Measurements from ENCODE around the gene TMEM174.
"Not testable (repeated sequence)": the region's sequence is repeated elsewhere in the genome, so short reads cannot be mapped to it uniquely, and the experiment has no call there.

Gene TMEM174

DNA sequence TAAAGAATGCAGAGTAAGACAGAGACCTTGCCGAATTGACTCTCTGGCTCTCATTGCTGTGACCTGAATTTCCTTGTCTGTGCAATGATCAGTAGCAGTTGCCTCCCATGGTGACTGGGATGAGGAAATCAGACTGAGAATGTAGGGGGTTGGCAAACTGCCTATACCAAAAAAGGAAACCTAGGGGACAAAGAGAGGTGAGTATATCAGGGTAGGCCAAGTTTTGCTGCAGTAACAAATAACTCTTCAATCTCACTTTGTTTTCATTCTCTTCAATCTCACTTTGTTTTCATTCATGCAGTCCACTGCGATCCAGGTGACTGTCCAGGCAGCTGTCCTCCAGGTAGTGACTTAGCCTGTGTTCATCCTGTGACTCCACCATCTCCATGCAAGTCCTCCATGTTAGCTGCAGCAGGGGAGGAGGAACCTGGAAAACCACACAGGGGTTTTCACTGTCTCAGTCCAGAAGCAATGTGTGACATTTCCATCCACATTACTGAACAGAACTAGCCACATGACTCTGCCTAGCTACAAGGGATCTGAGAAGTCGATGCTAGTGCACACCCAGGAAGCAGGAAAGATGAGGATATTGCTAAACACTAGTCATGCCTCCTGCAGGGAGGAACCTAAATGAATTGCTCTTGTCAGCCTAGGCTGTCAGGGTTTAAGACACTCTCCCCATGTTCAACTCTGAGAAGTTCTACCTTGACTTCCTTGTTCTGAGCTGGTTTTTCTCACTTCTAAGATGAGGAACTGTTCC, 26.0 kb downstream of the TMEM174 start:
- Mint-ChIP-seq H3K36me3 (peaks cover 5% of the 10 kb centered on the region), H3K4me3 (no peak overlapping the region)
- no peak for ATAC-seq

DNA sequence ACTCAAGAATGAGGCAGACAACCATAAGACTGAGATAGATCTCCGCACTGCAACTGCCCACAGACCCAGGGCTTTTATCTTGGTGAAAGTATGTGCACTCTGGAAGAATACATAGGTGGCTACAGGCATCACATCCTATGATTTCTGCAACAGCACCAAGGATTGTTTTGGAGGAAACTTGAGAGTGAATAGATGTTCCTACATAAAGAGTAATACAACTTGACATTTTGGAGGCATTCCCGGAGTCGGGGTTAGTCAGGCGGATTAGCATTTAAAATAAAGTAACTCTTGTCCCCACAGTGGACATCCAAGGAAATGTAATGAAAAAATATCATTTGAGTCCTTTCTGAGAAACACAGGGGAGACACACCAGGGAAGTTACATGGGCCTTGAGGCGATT, 26.7 kb downstream of the TMEM174 start:
- H3K4me3 Mint-ChIP-seq: no peak overlapping the region
- H3K9me3 Mint-ChIP-seq: no peaks in the 10 kb centered on the region
- ATAC-seq (no peak), DNase-seq (ENCODE audit: low spot score in 2 of 2) (no peak)
- peaks cover 6% of the 10 kb centered on the region for H3K4me1 Mint-ChIP-seq
- no peak overlapping the region for H3K27ac Mint-ChIP-seq
- peaks cover 5% of the 10 kb centered on the region for H3K36me3 Mint-ChIP-seq

More for the DNA sequence above, 26.0 kb downstream of the TMEM174 start:
- H3K27ac Mint-ChIP-seq: no peak overlapping the region
- DNase-seq (ENCODE audit: low spot score in 2 of 2): no peak
- H3K4me1 Mint-ChIP-seq: peaks cover 6% of the 10 kb centered on the region
- no peaks in the 10 kb centered on the region for H3K9me3 Mint-ChIP-seq

DNA sequence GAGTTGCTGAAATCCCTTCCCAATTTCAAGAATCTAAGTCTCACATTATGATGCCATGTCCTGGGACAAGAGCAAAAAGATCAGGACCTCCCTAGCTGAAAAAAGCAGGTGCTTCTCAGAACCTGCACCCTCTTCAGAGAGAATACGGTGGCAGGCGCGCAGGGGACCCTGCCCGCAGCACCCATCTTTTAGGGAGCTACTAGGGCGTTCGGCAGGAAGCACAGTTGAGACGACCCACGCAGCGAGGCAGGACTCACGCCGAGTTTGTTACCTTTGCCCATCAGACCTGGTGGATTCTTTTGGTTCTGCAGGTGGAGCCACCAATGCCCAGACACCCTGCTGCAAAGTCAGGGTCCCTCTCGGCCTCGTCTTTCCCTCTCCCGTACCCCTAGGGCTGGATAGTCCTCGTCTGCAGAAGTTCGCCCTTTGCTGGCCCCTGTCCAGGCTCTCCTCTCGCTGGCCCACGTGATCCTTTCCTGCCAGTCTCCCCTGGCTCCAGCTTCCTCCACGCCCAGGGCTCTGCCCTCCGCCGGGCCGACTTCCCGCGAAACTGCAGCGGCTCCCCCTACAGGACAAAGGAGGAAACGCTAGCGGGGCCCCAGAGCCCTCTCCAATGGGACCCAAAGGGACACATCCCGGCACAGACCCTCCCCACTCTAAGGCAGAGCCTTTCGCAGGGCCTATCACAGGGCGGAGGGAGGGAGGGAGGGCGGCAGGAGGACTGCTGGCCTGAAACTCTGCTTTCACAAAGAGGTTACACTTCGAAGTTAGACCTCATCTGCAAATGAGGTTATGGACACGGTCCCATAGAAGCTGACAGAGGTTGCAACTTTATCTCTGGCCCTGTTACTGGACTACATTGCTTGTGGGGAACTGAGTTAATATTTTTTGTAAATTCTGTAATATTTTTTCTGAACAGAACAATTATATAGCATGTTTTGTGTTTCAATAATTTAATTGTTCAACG, 28.8 kb downstream of the TMEM174 start:
- Mint-ChIP-seq H3K27ac (no peak overlapping the region), H3K4me1 (peaks cover 6% of the 10 kb centered on the region), H3K4me3 (no peak overlapping the region), H3K9me3 (no peaks in the 10 kb centered on the region), H3K36me3 (peaks cover 5% of the 10 kb centered on the region)
- DNase-seq (ENCODE audit: low spot score in 2 of 2) (peak; percentile 71 to 88), ATAC-seq (peak; percentile 88)

DNA sequence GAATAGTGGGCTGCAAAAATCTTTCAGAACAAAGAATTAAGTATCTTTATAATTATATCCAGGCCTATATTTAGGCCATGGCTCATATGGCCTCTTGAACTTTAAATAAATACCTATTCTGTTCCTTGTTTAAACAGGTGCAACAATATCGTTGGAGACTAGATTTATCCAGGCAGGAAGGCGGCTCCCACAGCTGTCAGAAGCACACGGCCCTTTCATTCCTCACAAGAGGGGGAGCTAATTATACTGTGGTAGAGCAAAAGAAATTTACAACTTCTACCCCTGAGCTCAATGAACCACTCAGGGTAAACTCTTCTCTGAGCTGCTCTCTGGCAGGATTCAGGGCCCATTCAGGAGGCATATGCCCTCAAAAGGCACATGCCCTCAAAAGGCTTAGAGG, 31.3 kb downstream of the TMEM174 start:
- Mint-ChIP-seq H3K4me3 (no peak overlapping the region), H3K27ac (no peak overlapping the region), H3K9me3 (peaks cover 5% of the 10 kb centered on the region), H3K36me3 (peaks cover 5% of the 10 kb centered on the region), H3K4me1 (peaks cover 6% of the 10 kb centered on the region)
- DNase-seq (ENCODE audit: low spot score in 2 of 2): no peak
- no peak for ATAC-seq

DNA sequence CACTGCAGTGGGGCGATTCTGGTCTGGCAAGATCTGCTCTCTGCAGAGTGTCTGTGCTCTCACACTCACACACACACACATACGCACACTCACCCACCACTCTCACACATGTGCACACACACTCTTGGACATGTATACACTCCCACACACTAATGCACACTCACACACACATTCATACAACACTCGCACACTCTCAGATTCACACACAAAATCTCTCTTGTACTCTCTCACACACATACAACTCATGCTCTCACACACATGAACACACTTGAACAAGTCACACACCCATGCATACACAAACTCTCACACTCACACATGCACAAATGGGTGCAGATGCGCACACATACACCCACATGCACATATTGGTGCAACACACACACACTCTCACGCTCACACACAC, 31.7 kb downstream of the TMEM174 start:
- DNase-seq (ENCODE audit: low spot score in 2 of 2) (no peak), ATAC-seq (no peak)
- H3K36me3 Mint-ChIP-seq: peaks cover 5% of the 10 kb centered on the region
- H3K4me1 Mint-ChIP-seq: peaks cover 6% of the 10 kb centered on the region
- no peak overlapping the region for H3K27ac Mint-ChIP-seq
- H3K4me3 Mint-ChIP-seq: no peak overlapping the region
- peaks cover 9% of the 10 kb centered on the region for H3K9me3 Mint-ChIP-seq

DNA sequence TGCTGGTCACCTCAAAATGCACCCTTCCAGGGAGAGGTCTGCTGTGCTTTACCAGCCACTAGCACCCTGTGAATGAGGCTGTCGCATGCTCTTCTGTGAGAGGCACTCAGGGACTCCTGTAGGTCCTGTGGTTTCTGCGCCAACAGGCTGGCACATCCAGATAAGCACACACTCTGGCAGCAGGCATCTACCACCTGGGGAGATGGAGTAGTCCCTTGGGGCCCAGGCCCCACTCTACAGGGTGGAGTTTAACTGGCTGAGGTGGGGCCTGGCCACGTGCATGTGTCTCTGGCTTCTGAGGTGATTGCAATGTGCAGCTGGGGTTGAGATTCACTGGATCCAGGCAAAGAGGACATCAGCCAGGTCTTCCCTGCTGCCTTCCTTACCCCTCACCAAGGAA, 32.3 kb downstream of the TMEM174 start:
- H3K4me3 Mint-ChIP-seq: no peak overlapping the region
- DNase-seq (ENCODE audit: low spot score in 2 of 2) (no peak), ATAC-seq (no peak)
- H3K4me1 Mint-ChIP-seq: peaks cover 6% of the 10 kb centered on the region
- peaks cover 5% of the 10 kb centered on the region for H3K36me3 Mint-ChIP-seq
- peaks cover 13% of the 10 kb centered on the region for H3K9me3 Mint-ChIP-seq
- no peak overlapping the region for H3K27ac Mint-ChIP-seq

DNA sequence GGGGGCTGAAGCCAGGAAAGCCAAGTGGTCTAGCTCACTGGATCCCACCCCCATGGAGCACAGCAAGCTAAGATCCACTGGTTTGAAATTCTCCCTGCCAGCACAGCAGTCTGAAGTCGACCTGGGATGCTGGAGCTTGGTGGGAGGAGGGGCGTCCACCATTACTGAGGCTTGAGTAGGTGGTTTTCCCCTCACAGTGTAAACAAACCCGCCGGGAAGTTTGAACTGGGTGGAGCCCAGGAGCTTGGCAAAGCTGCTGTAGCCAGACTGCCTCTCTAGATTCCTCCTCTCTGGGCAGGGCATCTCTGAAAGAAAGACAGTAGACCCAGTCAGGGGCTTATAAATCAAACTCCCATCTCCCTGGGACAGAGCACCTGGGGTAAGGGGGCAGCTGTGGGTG, 34.2 kb downstream of the TMEM174 start:
- not testable (repeated sequence) for H3K4me3 Mint-ChIP-seq; H3K27ac Mint-ChIP-seq; H3K36me3 Mint-ChIP-seq; ATAC-seq; H3K4me1 Mint-ChIP-seq; DNase-seq (ENCODE audit: low spot score in 2 of 2)
- peaks cover 13% of the 10 kb centered on the region for H3K9me3 Mint-ChIP-seq

DNA sequence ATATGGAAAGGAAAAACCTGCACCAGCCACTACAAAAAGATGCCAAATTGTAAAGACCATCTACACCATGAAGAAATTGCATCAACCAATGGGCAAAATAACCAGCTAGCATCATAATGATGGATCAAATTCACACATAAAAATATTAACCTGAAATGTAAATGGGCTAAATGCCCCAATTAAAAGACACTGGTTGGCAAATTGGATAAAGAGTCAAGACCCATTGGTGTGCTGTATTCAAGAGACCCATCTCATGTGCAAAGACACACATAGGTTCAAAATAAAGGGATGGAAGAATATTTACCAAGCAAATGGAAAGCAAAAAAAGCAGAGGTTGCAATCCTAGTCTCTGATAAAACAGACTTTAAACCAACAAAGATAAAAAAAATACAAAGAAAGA, 36.1 kb downstream of the TMEM174 start:
- DNase-seq (ENCODE audit: low spot score in 2 of 2); H3K4me1 Mint-ChIP-seq; ATAC-seq; H3K27ac Mint-ChIP-seq; H3K4me3 Mint-ChIP-seq; H3K36me3 Mint-ChIP-seq: not testable (repeated sequence)
- H3K9me3 Mint-ChIP-seq: peaks cover 13% of the 10 kb centered on the region

DNA sequence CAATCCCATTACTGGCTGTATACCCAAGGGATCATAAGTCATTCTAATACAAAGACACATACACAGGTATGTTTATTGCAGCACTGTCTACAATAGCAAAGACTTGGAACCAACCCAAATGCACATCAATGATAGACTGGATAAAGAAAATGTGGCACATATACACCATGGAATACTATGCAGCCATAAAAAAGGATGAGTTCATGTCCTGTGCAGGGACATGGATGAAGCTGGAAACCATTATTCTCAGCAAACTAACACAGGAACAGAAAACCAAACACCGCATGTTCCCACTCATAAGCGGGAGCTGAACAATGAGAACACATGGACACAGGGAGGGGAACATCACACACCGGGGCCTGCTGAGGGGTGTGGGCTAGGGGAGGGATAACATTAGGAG, 39.7 kb downstream of the TMEM174 start:
- H3K9me3 Mint-ChIP-seq: peaks cover 13% of the 10 kb centered on the region
- H3K27ac Mint-ChIP-seq: not testable (repeated sequence)

DNA sequence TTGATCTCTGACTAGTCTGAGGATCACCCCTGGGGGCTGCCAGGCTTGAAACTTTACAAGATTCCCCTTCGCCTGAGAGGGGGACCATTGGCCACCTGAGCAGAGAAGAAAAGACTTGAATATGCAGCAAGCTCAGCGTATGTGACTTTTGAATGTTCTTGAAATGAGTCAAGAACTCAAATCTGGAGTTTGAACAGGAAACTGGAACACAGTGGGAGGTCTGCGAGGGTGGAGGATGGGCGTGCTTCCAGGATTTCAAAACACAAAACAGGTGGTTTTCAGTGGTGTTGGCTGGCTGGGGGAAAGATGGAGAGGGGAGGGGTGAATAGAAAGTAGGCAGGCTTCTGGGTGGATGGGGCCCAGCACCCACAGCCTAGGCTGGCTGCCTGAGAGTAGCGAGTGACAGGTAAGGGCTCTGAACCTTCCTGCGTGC, 40.6 kb downstream of the TMEM174 start:
- H3K27ac Mint-ChIP-seq: no peak overlapping the region
- H3K4me1 Mint-ChIP-seq: peaks cover 7% of the 10 kb centered on the region
- ATAC-seq: peak; percentile 71
- no peak for DNase-seq (ENCODE audit: low spot score in 2 of 2)
- H3K4me3 Mint-ChIP-seq: no peak overlapping the region
- no peaks in the 10 kb centered on the region for H3K36me3 Mint-ChIP-seq
- H3K9me3 Mint-ChIP-seq: peaks cover 8% of the 10 kb centered on the region

More for the DNA sequence above, 39.7 kb downstream of the TMEM174 start:
- not testable (repeated sequence) for DNase-seq (ENCODE audit: low spot score in 2 of 2); H3K36me3 Mint-ChIP-seq; H3K4me3 Mint-ChIP-seq; ATAC-seq; H3K4me1 Mint-ChIP-seq

DNA sequence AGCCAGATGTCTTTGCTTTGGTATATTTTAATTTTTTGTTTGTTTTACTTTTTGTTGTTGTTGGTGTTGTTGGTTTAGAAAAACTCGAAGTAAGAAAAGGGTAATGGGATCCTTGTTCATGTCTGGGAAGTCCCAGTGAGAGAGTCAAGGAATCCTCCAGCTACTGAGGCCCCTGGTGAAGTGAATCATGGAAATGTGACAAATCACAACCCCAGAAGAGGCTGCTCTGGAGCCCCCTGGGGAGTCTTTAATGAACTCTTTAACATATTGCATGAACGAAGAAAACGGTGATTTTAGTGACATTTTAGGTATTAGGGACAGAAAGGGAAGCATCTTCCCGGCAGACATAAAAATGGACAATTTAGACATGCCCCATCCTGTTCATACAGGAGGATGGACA, 41.3 kb downstream of the TMEM174 start:
- H3K27ac Mint-ChIP-seq: no peak overlapping the region
- ATAC-seq: no peak

DNA sequence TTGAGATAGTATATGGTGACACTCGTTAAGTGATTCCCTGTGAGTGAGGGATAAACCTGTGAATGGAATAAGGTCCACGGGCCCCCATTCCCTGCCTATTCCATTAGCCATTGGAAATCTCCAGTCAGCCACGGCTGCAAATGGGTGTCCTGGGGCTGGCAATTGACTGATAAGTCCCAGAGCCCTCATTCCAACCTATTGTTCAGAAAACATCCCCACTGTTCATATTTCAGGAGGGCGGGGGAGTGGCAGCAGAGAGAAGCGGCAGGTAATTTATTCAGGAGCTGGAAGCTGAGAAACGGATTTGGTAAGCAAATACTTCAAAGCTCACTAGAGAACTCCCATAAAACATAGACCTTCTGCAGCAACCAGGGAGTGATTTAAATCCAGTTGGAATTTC, 42.0 kb downstream of the TMEM174 start:
- H3K27ac Mint-ChIP-seq: no peak overlapping the region
- H3K4me1 Mint-ChIP-seq: peaks cover 7% of the 10 kb centered on the region
- peaks cover 1% of the 10 kb centered on the region for H3K9me3 Mint-ChIP-seq
- DNase-seq (ENCODE audit: low spot score in 2 of 2): no peak
- H3K4me3 Mint-ChIP-seq: peak overlapping the region; percentile 50
- no peak for ATAC-seq
- no peaks in the 10 kb centered on the region for H3K36me3 Mint-ChIP-seq

More for the DNA sequence above, 41.3 kb downstream of the TMEM174 start:
- Mint-ChIP-seq H3K9me3 (peaks cover 8% of the 10 kb centered on the region), H3K4me3 (no peak overlapping the region), H3K36me3 (no peaks in the 10 kb centered on the region), H3K4me1 (peaks cover 7% of the 10 kb centered on the region)
- no peak for DNase-seq (ENCODE audit: low spot score in 2 of 2)

DNA sequence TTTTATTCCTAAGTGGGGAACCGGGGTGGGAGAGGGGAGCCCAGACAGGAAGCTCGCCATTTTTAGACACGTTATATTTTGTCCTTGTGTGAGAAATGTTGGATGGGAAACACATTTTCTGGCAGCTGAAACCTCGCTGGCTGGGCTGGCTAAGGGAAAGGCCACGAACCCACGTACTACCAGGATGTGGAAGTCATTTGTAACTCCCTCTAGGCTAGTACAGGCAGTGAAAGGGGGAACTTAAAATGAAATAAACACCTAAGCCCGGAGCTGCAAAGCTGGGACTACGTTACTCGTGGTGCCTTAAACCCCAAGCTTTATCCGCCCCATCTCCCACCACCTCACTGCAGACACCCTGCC, 42.5 kb downstream of the TMEM174 start:
- peak; percentile 24 for ATAC-seq
- peak overlapping the region; percentile 50 for H3K4me3 Mint-ChIP-seq

DNA sequence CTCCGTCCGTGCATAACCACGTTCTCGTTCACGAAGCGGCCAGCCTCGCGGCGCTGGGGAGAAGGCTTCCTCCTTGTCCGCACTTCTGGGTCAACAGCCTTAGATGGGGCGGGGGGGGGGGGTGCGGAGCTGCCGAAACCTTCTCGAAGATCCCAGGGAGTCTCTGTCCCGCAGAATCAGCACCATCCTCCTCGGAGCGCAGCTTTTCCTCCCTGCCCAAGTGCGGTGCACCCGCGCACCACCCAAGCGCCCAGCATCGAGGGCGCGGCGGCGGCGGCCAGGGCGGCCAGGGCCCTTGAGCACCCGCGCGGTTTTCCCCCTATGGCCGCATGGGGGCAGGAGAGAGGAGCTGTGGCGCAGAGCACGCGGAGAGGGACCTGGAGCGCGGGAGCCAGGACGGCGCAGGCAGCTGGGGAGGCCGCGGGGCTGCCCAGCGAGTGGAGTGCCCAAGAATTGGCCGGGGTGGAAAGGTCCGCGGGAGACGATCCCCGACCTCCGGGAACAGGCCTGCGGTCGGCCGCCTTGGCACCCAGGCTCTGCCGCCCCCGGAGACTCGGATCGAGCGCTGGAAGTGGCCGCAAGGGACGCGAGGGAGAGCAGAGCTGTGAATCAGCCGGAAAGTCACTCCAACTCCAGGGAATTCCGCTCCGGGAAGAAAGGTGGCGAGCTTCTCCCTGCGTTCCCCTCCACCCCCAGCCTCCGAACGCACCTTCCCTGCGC, 43.1 kb downstream of the TMEM174 start:
- peak overlapping the region; percentile 50 for H3K4me3 Mint-ChIP-seq
- ATAC-seq: peak; percentile 92
- peak; percentile 66 to 82 for DNase-seq (ENCODE audit: low spot score in 2 of 2)
- H3K4me1 Mint-ChIP-seq: peaks cover 7% of the 10 kb centered on the region
- no peaks in the 10 kb centered on the region for H3K9me3 Mint-ChIP-seq
- H3K27ac Mint-ChIP-seq: no peak overlapping the region
- no peaks in the 10 kb centered on the region for H3K36me3 Mint-ChIP-seq

More for the DNA sequence above, 42.5 kb downstream of the TMEM174 start:
- DNase-seq (ENCODE audit: low spot score in 2 of 2): no peak
- Mint-ChIP-seq H3K9me3 (no peaks in the 10 kb centered on the region), H3K27ac (no peak overlapping the region), H3K4me1 (peaks cover 7% of the 10 kb centered on the region), H3K36me3 (no peaks in the 10 kb centered on the region)

DNA sequence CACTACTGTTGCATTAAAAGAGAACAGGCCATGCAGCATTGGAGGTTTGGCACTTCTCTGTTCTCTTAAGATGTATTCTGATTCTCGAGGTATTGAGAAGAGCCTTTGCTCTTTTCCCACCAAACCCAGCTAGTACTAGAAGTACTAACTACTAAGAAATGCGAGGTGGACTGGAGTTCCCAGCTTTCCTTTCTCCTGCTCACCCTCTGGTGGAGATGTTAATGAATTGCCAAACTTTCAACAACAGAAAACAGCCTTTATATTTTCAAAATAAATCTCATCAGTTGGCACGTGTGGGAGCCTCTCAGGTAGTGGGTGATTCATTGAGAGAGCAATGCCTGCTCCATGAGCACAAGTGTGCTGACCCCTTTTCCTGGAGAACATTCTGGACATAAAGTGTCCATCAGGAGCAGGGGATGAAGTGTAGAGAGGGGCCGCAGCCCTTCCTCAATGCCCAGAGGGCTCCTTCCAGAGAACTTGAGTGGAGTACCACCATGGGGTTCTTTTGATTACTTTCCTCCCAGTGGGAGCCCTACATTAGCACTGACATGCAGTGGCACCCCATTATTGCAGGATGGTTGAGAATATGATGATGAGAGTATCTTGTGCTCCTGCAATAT, 45.7 kb downstream of the TMEM174 start:
- Mint-ChIP-seq H3K4me3 (no peak overlapping the region), H3K27ac (no peak overlapping the region), H3K9me3 (no peaks in the 10 kb centered on the region), H3K4me1 (peaks cover 2% of the 10 kb centered on the region), H3K36me3 (no peaks in the 10 kb centered on the region)
- DNase-seq (ENCODE audit: low spot score in 2 of 2): no peak
- no peak for ATAC-seq
